ENCODE data around the gene METTL15.
"Not testable (repeated sequence)": the region's sequence is repeated elsewhere in the genome, so short reads cannot be mapped to it uniquely, and the experiment has no call there.

DNA sequence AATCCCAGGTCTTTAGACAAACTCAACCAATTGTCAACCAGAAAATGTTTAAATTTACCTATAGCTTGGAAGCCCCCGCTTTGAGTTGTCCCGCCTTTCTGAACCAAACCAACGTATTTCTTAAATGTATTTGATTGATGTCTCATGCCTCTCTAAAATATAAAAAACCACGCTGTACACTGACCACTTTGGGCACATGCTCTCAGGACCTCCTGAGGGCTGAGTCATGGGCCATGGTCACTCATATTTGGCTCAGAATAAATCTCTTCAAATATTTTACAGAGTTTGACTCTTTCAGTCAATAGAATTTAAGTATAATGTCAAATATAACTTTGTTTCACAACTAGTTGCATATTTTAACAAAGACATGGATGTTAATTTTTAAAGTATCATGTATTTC is 5.9 kb upstream of the METTL15 start:
- not testable (repeated sequence) for TF ChIP-seq TCF4 (CRISPR knock-in tag; IDR thresholded peaks at IDR 0.05; ENCODE audit: borderline replicate concordance); ARNTL (CRISPR knock-in tag; IDR thresholded peaks at IDR 0.05; ENCODE audit: borderline replicate concordance, low read depth); RARB (CRISPR knock-in tag; IDR thresholded peaks at IDR 0.05); SNAI2 (CRISPR knock-in tag; IDR thresholded peaks at IDR 0.05); PPARA (CRISPR knock-in tag; IDR thresholded peaks at IDR 0.05; ENCODE audit: borderline replicate concordance); ZC3H10 (CRISPR knock-in tag; IDR thresholded peaks at IDR 0.05); OSR1 (CRISPR knock-in tag; IDR thresholded peaks at IDR 0.05)
- TF ChIP-seq, protein P1, sequence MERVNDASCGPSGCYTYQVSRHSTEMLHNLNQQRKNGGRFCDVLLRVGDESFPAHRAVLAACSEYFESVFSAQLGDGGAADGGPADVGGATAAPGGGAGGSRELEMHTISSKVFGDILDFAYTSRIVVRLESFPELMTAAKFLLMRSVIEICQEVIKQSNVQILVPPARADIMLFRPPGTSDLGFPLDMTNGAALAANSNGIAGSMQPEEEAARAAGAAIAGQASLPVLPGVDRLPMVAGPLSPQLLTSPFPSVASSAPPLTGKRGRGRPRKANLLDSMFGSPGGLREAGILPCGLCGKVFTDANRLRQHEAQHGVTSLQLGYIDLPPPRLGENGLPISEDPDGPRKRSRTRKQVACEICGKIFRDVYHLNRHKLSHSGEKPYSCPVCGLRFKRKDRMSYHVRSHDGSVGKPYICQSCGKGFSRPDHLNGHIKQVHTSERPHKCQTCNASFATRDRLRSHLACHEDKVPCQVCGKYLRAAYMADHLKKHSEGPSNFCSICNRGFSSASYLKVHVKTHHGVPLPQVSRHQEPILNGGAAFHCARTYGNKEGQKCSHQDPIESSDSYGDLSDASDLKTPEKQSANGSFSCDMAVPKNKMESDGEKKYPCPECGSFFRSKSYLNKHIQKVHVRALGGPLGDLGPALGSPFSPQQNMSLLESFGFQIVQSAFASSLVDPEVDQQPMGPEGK (CRISPR knock-in tag; IDR thresholded peaks at IDR 0.05; ENCODE audit: borderline replicate concordance) = not testable (repeated sequence)

Measured in SK-N-SH treated with all-trans-retinoic acid at 6 μM for 48 hours (cell line).